Measurements from ENCODE around the gene ZNF124.
A peak's percentile ranks its signal among the peaks of the same experiment; 100 is the strongest.

Gene ZNF124

GRCh38 chr1:247210376-247211117, 38.7 kb upstream of the ZNF124 start:
- ChIA-PET POLR2A (no interaction called here), CTCF (interaction anchor here (0.9 to 1.1 kb wide), 2 partner anchors 31 to 132 kb away, joined by 3 read pairs; partner anchors contain the start of gene ZNF670)
- peak; percentile 95 for DNase-seq (ENCODE audit: extremely low spot score)
- TF ChIP-seq CTCF (IDR thresholded peaks at IDR 0.05; ENCODE audit: control extremely low read depth, extremely low read depth, low read depth, missing control alignments) = no peak

GRCh38 chr1:247210062-247210375, 38.2 kb upstream of the ZNF124 start:
- CTCF ChIA-PET = interaction anchor here (0.9 to 1.1 kb wide), 2 partner anchors 30 to 132 kb away, joined by 3 read pairs; partner anchors contain the start of gene ZNF670
- no peak for TF ChIP-seq CTCF (IDR thresholded peaks at IDR 0.05; ENCODE audit: control extremely low read depth, extremely low read depth, low read depth, missing control alignments)
- POLR2A ChIA-PET = no interaction called here
- DNase-seq (ENCODE audit: extremely low spot score) = no peak

- no peak for DNase-seq (ENCODE audit: extremely low spot score)
- POLR2A ChIA-PET = no interaction called here
- CTCF ChIA-PET = no interaction called here
- TF ChIP-seq CTCF (IDR thresholded peaks at IDR 0.05; ENCODE audit: control extremely low read depth, extremely low read depth, low read depth, missing control alignments) = no peak
Measured at GRCh38 chr1:247209396-247209795, 37.6 kb upstream of the ZNF124 start.

- TF ChIP-seq CTCF (IDR thresholded peaks at IDR 0.05; ENCODE audit: control extremely low read depth, extremely low read depth, low read depth, missing control alignments) = no peak
- ChIA-PET CTCF (interaction anchor here (1.1 kb wide), 1 partner anchor 8 kb away, joined by 3 read pairs; no protein-coding TSS in a partner anchor), POLR2A (no interaction called here)
- no peak for DNase-seq (ENCODE audit: extremely low spot score)
Measured at GRCh38 chr1:247204177-247204647, 32.4 kb upstream of the ZNF124 start.

GRCh38 chr1:247198781-247199180, 27.0 kb upstream of the ZNF124 start:
- POLR2A ChIA-PET = no interaction called here
- CTCF ChIA-PET = no interaction called here
- no peak for TF ChIP-seq CTCF (IDR thresholded peaks at IDR 0.05; ENCODE audit: control extremely low read depth, extremely low read depth, low read depth, missing control alignments)

GRCh38 chr1:247193958-247194357, 22.1 kb upstream of the ZNF124 start:
- ChIA-PET POLR2A (no interaction called here), CTCF (no interaction called here)
- TF ChIP-seq CTCF (IDR thresholded peaks at IDR 0.05; ENCODE audit: control extremely low read depth, extremely low read depth, low read depth, missing control alignments) = no peak
- DNase-seq (ENCODE audit: extremely low spot score) = no peak

More at GRCh38 chr1:247198781-247199180, 27.0 kb upstream of the ZNF124 start:
- DNase-seq (ENCODE audit: extremely low spot score) = no peak

Data from GM10248 (cell line).